HL-60 (cell line): ENCODE measurements around the gene ABHD16B.
A peak's percentile ranks its signal among the peaks of the same experiment; 100 is the strongest.

Experiments
- DNase-seq, 2 experiments: peaks; one replicate each; pipeline ENCODE4 v3.0.0-alpha.2; 2010 to 2020; ENCODE audit warnings: low read depth in 1 of 2, low spot score in 1 of 2
- H3K27ac ChIP-seq: fragments of 250-450 bp; sonication (Bioruptor Pico); replicated peaks from 2 replicates; pipeline ENCODE4 v1.5.1; 2020; ENCODE audit warnings: mild to moderate bottlenecking, moderate library complexity
- H3K27me3 ChIP-seq: fragments of 250-450 bp; sonication (Bioruptor Pico); 2 replicates; pipeline ENCODE4 v1.5.1; 2021; ENCODE audit warnings: mild to moderate bottlenecking, moderate library complexity; ENCODE audit not compliant: insufficient read depth, poor library complexity, severe bottlenecking
- H3K4me3 ChIP-seq: replicated peaks from 2 replicates; pipeline ENCODE4 v1.5.1; 2011; ENCODE audit warnings: mild to moderate bottlenecking, control low read depth, low read length; ENCODE audit not compliant: insufficient read depth
- GABPA ChIP-seq: IDR thresholded peaks from 2 replicates; pipeline ENCODE4 v1.6.1; 2012; ENCODE audit warnings: low read depth
- POLR2AphosphoS5 ChIP-seq: IDR thresholded peaks from 2 replicates; pipeline ENCODE4 v1.6.1; 2012; ENCODE audit warnings: low read depth
- SPI1 ChIP-seq: IDR thresholded peaks from 2 replicates; pipeline ENCODE4 v1.6.1; 2012; ENCODE audit warnings: low read depth, mild to moderate bottlenecking, borderline replicate concordance
- TF ChIP-seq, protein P1 (sequence below): IDR thresholded peaks from one replicate; pipeline ENCODE4 v1.5.1; 2011; ENCODE audit warnings: low read length, control low read depth, inconsistent platforms; ENCODE audit not compliant: insufficient read depth
- TF ChIP-seq, protein P2 (sequence below): IDR thresholded peaks from 2 replicates; pipeline ENCODE4 v1.6.1; 2012; ENCODE audit warnings: low read depth; ENCODE audit not compliant: insufficient replicate concordance

ABHD16B gene

DNA sequence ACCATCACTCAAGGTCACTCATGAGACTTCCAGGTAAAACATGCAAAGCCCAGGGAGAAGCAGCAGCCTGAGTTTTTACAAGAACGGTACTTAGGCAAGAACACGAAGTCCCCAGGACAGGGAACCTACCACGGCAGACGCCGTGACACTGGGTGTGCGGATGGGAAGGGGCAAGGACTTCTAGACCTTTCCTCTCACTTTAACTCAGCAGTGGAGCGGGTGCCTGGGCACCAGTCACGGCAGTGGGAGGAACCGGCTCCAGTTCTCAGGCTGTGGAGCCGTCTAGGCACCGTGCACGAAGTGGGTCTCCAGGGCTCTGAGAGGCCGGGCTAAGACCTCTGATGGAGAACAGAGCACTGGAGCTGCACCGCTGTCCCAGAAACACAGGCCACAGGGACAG is 32.8 kb upstream of the ABHD16B start:
- no peak overlapping the region for H3K4me3 ChIP-seq
- no peak for DNase-seq
- no peak overlapping the region for H3K27ac ChIP-seq
- H3K27me3 ChIP-seq, result peaks cover 27% of the 10 kb centered on the region
- TF ChIP-seq, protein P1, sequence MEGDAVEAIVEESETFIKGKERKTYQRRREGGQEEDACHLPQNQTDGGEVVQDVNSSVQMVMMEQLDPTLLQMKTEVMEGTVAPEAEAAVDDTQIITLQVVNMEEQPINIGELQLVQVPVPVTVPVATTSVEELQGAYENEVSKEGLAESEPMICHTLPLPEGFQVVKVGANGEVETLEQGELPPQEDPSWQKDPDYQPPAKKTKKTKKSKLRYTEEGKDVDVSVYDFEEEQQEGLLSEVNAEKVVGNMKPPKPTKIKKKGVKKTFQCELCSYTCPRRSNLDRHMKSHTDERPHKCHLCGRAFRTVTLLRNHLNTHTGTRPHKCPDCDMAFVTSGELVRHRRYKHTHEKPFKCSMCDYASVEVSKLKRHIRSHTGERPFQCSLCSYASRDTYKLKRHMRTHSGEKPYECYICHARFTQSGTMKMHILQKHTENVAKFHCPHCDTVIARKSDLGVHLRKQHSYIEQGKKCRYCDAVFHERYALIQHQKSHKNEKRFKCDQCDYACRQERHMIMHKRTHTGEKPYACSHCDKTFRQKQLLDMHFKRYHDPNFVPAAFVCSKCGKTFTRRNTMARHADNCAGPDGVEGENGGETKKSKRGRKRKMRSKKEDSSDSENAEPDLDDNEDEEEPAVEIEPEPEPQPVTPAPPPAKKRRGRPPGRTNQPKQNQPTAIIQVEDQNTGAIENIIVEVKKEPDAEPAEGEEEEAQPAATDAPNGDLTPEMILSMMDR, result no peak
- TF ChIP-seq, protein P2, sequence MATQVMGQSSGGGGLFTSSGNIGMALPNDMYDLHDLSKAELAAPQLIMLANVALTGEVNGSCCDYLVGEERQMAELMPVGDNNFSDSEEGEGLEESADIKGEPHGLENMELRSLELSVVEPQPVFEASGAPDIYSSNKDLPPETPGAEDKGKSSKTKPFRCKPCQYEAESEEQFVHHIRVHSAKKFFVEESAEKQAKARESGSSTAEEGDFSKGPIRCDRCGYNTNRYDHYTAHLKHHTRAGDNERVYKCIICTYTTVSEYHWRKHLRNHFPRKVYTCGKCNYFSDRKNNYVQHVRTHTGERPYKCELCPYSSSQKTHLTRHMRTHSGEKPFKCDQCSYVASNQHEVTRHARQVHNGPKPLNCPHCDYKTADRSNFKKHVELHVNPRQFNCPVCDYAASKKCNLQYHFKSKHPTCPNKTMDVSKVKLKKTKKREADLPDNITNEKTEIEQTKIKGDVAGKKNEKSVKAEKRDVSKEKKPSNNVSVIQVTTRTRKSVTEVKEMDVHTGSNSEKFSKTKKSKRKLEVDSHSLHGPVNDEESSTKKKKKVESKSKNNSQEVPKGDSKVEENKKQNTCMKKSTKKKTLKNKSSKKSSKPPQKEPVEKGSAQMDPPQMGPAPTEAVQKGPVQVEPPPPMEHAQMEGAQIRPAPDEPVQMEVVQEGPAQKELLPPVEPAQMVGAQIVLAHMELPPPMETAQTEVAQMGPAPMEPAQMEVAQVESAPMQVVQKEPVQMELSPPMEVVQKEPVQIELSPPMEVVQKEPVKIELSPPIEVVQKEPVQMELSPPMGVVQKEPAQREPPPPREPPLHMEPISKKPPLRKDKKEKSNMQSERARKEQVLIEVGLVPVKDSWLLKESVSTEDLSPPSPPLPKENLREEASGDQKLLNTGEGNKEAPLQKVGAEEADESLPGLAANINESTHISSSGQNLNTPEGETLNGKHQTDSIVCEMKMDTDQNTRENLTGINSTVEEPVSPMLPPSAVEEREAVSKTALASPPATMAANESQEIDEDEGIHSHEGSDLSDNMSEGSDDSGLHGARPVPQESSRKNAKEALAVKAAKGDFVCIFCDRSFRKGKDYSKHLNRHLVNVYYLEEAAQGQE, result no peak
- TF ChIP-seq GABPA, result no peak
- TF ChIP-seq POLR2AphosphoS5, result no peak
- TF ChIP-seq SPI1, result no peak

DNA sequence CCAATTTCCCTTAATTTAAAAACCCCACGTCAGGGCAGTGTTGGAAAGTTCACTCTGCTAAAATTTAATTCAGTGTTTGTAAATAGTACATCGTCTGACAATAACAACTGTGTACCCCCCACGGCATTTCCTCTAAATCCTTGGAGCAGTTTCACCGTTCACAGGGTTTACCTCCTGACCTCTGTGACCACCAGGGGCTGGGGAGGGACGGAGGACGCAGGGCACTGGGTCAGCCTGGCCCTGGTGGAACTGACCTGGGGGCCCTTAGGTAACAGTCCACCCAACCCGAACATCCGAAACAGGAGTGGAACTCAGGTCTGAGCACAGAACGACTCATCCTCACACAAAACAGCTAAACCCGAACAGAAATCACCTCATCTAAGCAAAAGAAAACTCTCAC is 32.3 kb upstream of the ABHD16B start:
- peaks cover 29% of the 10 kb centered on the region for H3K27me3 ChIP-seq
- TF ChIP-seq, protein P1, result no peak
- TF ChIP-seq, protein P2, result no peak
- TF ChIP-seq SPI1 (no peak), GABPA (no peak), POLR2AphosphoS5 (no peak)
- no peak overlapping the region for H3K27ac ChIP-seq
- DNase-seq, result no peak
- no peak overlapping the region for H3K4me3 ChIP-seq

DNA sequence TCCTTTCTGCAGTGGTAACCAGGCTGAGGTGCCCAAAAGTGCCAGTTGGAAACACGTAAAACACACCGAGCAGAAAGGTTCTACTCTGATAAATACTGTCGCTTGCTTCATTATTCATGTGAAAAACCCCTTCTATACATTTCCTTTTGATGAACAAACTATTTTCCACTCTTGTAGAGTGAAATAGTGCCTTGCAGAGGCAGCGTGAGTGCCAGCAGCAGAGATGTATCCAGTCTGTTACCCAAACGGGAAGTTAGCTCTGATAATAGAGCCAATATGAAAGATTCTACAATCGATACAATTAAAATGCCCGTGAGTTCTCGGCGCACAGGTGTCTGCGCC is 31.7 kb upstream of the ABHD16B start:
- no peak for TF ChIP-seq POLR2AphosphoS5
- H3K27ac ChIP-seq, result no peak overlapping the region
- H3K4me3 ChIP-seq, result no peak overlapping the region
- peaks cover 29% of the 10 kb centered on the region for H3K27me3 ChIP-seq
- no peak for DNase-seq

DNA sequence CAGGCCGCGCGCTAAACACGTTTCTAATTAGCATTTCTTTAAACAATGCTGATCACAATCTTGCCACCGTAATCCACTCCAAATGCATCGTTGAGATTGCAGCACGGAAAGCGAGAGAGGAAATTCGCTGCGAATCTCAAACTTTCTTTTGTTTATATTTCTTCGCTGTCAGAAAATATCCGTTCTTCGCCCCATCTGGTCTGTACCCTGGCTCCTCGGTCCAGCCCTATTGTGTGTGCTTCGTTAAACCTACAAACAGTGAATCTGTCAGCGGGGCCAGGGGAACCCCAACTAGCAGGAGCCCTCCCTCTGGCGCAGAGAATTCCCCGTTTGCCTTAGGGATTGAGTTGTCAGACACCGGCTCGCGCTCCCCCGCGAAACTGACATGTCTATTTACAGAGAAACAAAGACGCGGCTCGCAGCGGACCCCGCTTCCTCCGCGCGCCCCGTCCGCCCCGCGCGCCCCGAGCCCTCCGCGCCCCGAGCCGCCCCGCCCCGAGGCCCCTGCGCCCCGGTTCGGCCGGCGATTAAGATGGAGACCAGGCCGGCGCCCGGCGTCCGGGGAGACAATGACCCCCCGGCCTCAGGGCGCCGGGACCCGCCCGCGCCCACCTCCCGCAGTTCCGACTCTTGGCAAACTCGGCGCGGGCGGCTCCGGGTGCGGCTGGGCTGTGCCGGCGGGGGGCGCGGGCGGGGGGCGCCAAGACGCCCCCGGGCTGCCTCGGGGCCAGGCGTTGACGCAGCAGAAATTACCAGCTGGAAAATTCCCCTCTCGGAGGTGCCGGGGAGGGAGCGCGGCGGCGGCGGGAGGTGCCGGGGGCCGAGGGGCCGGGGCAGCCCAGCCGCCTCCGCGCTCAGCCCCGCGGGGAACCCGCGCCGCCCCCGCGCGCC is 31.1 kb upstream of the ABHD16B start:
- Histone ChIP-seq H3K27me3 (peaks cover 29% of the 10 kb centered on the region), H3K4me3 (peak overlapping the region; percentile 10; the same call in 1 of the 2 replicates), H3K27ac (no peak overlapping the region)
- TF ChIP-seq POLR2AphosphoS5 (no peak), GABPA (no peak), SPI1 (no peak)
- TF ChIP-seq, protein P2, result no peak
- TF ChIP-seq, protein P1, result no peak
- DNase-seq, result no peak
